Ovary (tissue), 9 donors: ENCODE measurements around the gene SCAMP5. TPM values are rescaled to one million over a fixed set of nuclear protein-coding genes. Genes with fewer than 3 reads are reported as not detected.

ENCODE experiments used
- DNase-seq, 5 donors: peaks; one replicate each; pipeline ENCODE4 v3.0.0-alpha.2; 2019 to 2020
- H3K27ac ChIP-seq, 2 donors: fragments of 200-600 bp; one replicate each; pipeline versions ENCODE4 v1.5.1 to v1.8.0; 2019 to 2022
- H3K27me3 ChIP-seq: fragments of 200-600 bp; one replicate; pipeline ENCODE4 v1.8.0; 2022
- H3K36me3 ChIP-seq: fragments of 200-600 bp; sonication (generic); one replicate; pipeline ENCODE4 v1.5.1; 2019
- H3K4me1 ChIP-seq: one replicate; pipeline ENCODE4 v1.8.1; 2013; ENCODE audit warnings: mild to moderate bottlenecking, moderate library complexity; ENCODE audit not compliant: insufficient read depth
- H3K4me3 ChIP-seq: fragments of 200-600 bp; sonication (generic); one replicate; pipeline ENCODE4 v1.5.1; 2017
- H3K9me3 ChIP-seq, 2 donors: fragments of 200-600 bp in 1 of 2; sonication (generic) in 1 of 2; one replicate each; pipeline versions ENCODE4 v1.5.1 to v1.8.1; 2013 to 2019; ENCODE audit warnings: mild to moderate bottlenecking in 1 of 2, moderate library complexity in 1 of 2
- EP300 ChIP-seq: sonication (generic); formaldehyde crosslinking; IDR thresholded peaks from one replicate; pipeline ENCODE4 v1.6.1; 2017; ENCODE audit warnings: antibody characterized with exemption
- POLR2A ChIP-seq: fragments of 450-650 bp; IDR thresholded peaks from one replicate; pipeline ENCODE4 v1.6.1; 2017; ENCODE audit warnings: antibody characterized with exemption, mild to moderate bottlenecking, moderate library complexity
- WGBS, 3 donors: extraction: QIAGEN DNeasy Blood & Tissue Kit in 1 of 3; methylation state at CpG; one replicate each; pipeline versions ENCODE4 v1.1.5 to v1.1.7; 2013 to 2017; 5-methylcytosine and 5-hydroxymethylcytosine counted together
- intact Hi-C, 4 donors: fragments of 100-400 bp; cut with DNase I; formaldehyde crosslinking; loops; one replicate each; pipeline versions ENCODE4 v1.11.0 to v1.15.1; 2022 to 2023
- polyA plus RNA-seq, 2 donors: library from polyadenylated mRNA; stranded (reverse); fragments of 200-250 nt in 1 of 2; fragments of 350-450 nt in 1 of 2; fragmentation: Illumina TruSeq in 1 of 2; extraction: RNeasy Lipid Tissue Mini Kit (QIAGEN cat#74804) in 1 of 2; gene quantifications; one replicate each; pipeline ENCODE4 v1.2.3, GENCODE V29; 2013 to 2014
- total RNA-seq, 7 donors: library from RNA; depleted of rRNA in 2 of 7; stranded (reverse); fragments of >200 nt in 2 of 7; fragmentation: NEBNext Ultra II Directional in 3 of 7; extraction: Animal tissue kit (Norgen Biotek cat#: 25700) in 3 of 7; gene quantifications; one replicate each; pipeline versions ENCODE4 v1.1.0 to v1.2.4, GENCODE V29; 2016 to 2023
- TF ChIP-seq, protein P1 (sequence below), 3 donors: fragments of 450-650 bp in 2 of 3; fragments of 200-600 bp in 1 of 3; IDR thresholded peaks; one replicate each; pipeline versions ENCODE4 v1.5.1 to v1.8.0; 2016 to 2022; ENCODE audit warnings: antibody characterized with exemption in 3 of 3, mild to moderate bottlenecking in 1 of 3
- donor health status: DM: no; HTN: no; CAD: no; lungs with moderate emphysema.
- donor health status: DM: no; HTN: no; CAD: no.
- donor health status: Bipolar disorder and iron deficiency.
- donor health status: DM: yes; HTN: yes; CAD: no.
- donor health status: DM: no; HTN: no; CAD: no.
- donor health status: DM: yes; HTN: yes; CAD: no.

The SCAMP5 gene
- total and polyA plus RNA-seq, 9 donors = 2.6 to 17.8 (median 5.7) TPM

DNA sequence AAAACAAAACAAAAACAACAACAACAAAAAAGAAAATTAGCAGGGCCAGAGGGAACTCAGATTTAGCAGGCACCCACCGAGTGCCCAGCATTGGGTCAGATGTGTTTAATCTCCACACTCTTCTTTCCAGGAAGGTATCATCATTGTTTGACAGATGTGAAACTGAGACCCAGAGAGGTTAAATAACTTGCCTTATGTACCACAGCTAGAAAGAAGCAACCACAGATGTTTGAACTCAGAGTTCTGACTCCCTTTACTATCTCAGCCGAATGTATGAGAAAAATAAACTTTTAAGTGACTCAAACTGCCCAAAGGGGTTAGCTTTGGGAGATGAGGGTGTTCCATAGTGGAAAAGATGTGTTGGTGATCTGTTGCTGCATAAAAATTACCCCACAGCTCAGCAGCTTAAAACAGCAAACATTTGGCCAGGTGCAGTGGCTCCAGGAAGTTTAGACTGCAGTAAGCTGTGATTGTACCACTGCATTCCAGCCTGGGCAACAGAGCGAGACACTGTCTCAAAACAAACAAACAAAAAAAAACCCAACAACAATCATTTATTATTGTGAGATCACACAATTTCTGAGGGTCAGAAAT is 34.3 kb upstream of the SCAMP5 start:
- H3K27me3 ChIP-seq = no peaks in the 10 kb centered on the region
- H3K4me3 ChIP-seq = no peak overlapping the region
- peaks cover 1% of the 10 kb centered on the region for H3K4me1 ChIP-seq
- TF ChIP-seq, protein P1, sequence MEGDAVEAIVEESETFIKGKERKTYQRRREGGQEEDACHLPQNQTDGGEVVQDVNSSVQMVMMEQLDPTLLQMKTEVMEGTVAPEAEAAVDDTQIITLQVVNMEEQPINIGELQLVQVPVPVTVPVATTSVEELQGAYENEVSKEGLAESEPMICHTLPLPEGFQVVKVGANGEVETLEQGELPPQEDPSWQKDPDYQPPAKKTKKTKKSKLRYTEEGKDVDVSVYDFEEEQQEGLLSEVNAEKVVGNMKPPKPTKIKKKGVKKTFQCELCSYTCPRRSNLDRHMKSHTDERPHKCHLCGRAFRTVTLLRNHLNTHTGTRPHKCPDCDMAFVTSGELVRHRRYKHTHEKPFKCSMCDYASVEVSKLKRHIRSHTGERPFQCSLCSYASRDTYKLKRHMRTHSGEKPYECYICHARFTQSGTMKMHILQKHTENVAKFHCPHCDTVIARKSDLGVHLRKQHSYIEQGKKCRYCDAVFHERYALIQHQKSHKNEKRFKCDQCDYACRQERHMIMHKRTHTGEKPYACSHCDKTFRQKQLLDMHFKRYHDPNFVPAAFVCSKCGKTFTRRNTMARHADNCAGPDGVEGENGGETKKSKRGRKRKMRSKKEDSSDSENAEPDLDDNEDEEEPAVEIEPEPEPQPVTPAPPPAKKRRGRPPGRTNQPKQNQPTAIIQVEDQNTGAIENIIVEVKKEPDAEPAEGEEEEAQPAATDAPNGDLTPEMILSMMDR (IDR thresholded peaks at IDR 0.05) = no peak
- no peak for TF ChIP-seq EP300
- no peaks in the 10 kb centered on the region for H3K9me3 ChIP-seq
- no peak for DNase-seq
- 29 to 40% (median 29%) methylated on average over 3 of the region's 3 CpGs for WGBS, 3 donors
- H3K36me3 ChIP-seq = no peaks in the 10 kb centered on the region
- intact Hi-C loops = no loop called here
- no peak overlapping the region for H3K27ac ChIP-seq

DNA sequence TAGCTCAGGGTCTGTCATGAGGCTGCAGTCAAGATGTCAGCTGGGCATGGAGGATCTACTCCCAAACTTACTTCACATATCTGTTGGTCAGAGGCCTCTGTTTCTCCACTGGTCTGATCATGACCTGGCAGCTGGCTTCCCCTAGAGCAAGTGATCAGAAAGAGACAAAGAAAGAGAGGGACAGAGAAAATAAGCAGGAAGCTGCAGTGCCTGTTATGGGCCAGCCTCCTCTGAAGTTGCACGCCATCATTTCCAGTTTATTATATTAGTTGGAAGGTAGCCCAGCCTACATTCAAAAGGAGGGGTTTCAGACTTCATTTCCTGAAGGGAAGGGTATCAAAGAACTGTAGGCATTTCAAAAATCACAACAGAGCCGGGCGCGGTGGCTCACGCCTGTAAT is 33.7 kb upstream of the SCAMP5 start:
- H3K36me3 ChIP-seq = no peaks in the 10 kb centered on the region
- H3K4me1 ChIP-seq = peaks cover 1% of the 10 kb centered on the region
- no peak overlapping the region for H3K27ac ChIP-seq
- WGBS, 3 donors = 44 to 62% (median 54%) methylated on average over 5 of the region's 5 CpGs
- TF ChIP-seq, protein P1 (IDR thresholded peaks at IDR 0.05) = no peak
- no peak for TF ChIP-seq EP300
- no peak for TF ChIP-seq POLR2A
- H3K9me3 ChIP-seq = no peaks in the 10 kb centered on the region
- no peak overlapping the region for H3K4me3 ChIP-seq
- intact Hi-C loops = no loop called here
- DNase-seq = no peak
- no peaks in the 10 kb centered on the region for H3K27me3 ChIP-seq

DNA sequence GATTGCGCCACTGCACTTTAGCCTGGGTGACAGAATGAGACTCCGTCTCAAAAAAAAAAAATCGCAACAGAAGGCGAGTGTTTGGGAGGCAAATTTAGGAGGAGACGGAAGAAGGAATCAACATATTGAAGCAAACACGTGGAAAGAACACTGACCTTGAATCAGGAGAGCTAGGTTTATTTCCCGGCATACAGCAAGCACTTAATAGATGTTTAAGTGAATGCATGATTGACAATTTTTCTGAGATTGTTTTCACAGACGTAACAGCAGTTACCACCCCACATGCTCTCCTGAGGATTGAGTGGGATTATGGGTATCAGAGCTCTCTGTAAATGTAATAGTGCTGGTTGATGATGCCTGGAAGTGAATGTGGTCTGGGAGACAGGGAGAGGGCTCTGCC is 33.1 kb upstream of the SCAMP5 start:
- H3K27me3 ChIP-seq = no peaks in the 10 kb centered on the region
- no peak for TF ChIP-seq EP300
- TF ChIP-seq, protein P1 (IDR thresholded peaks at IDR 0.05) = no peak
- TF ChIP-seq POLR2A = no peak
- H3K9me3 ChIP-seq = no peaks in the 10 kb centered on the region
- no peak overlapping the region for H3K4me3 ChIP-seq
- intact Hi-C loops = no loop called here
- no peak overlapping the region for H3K27ac ChIP-seq
- peaks cover 1% of the 10 kb centered on the region for H3K4me1 ChIP-seq
- no peak for DNase-seq
- no peaks in the 10 kb centered on the region for H3K36me3 ChIP-seq
- WGBS, 3 donors = 87 to 90% (median 87%) methylated on average over 8 of the region's 8 CpGs

DNA sequence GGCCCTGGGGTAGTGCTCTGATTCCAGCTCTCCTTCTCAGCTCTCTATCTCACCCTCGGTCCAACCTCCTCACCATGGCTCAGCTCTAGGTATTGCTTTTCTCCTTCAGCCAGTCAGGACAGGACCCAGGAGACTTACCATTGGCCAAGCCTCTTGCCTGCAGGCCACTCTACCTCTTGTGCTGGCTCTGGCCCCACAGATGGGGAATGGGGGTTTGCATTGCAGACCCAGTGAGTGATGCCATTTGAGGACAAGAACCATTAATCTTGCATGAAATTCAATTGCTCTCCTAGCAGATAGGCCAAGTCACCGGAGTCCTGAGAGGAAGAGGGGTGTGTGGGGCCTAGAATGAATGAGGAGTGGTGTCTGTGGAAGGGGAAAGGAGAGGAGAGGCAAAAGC is 32.7 kb upstream of the SCAMP5 start:
- no peak overlapping the region for H3K27ac ChIP-seq
- H3K4me1 ChIP-seq = peaks cover 1% of the 10 kb centered on the region
- H3K27me3 ChIP-seq = no peaks in the 10 kb centered on the region
- TF ChIP-seq, protein P1 (IDR thresholded peaks at IDR 0.05) = no peak
- TF ChIP-seq POLR2A (no peak), EP300 (no peak)
- intact Hi-C loops = no loop called here
- no peak overlapping the region for H3K4me3 ChIP-seq
- no peaks in the 10 kb centered on the region for H3K9me3 ChIP-seq
- DNase-seq = no peak
- WGBS, 3 donors = 63 to 79% (median 74%) methylated on average over 2 of the region's 2 CpGs
- no peaks in the 10 kb centered on the region for H3K36me3 ChIP-seq
